Upper lobe of left lung (tissue), 6 donors: ENCODE results near the gene GAMT. TPM values are rescaled to one million over a fixed set of nuclear protein-coding genes. Genes with fewer than 3 reads are reported as not detected.
A peak's percentile ranks its signal among the peaks of the same experiment; 100 is the strongest.

Experiments used
- ATAC-seq, 2 donors: fragments of 200-7000 bp; cut with Tn5 transposase; one replicate each; pipeline ENCODE4 v1.9.1; 2022; ENCODE audit warnings: mild to moderate bottlenecking in 2 of 2, moderate library complexity in 2 of 2; ENCODE audit not compliant: low FRiP score in 2 of 2
- DNase-seq, 2 donors: peaks; one replicate each; pipeline ENCODE4 v3.0.0-alpha.2; 2019 to 2020
- H3K27ac ChIP-seq, 4 donors: fragments of 200-600 bp; sonication (generic); one replicate each; pipeline ENCODE4 v1.5.1; 2016 to 2019
- H3K27me3 ChIP-seq, 4 donors: fragments of 200-600 bp; sonication (generic); one replicate each; pipeline ENCODE4 v1.5.1; 2017 to 2019
- H3K36me3 ChIP-seq, 4 donors: fragments of 200-600 bp; sonication (generic); one replicate each; pipeline ENCODE4 v1.5.1; 2016 to 2019
- H3K4me1 ChIP-seq, 4 donors: fragments of 200-600 bp; sonication (generic); one replicate each; pipeline ENCODE4 v1.5.1; 2018 to 2019
- H3K4me3 ChIP-seq, 4 donors: fragments of 200-600 bp; sonication (generic); one replicate each; pipeline ENCODE4 v1.5.1; 2017 to 2019; ENCODE audit warnings: mild to moderate bottlenecking in 2 of 4, moderate library complexity in 1 of 4
- H3K9me3 ChIP-seq, 4 donors: fragments of 200-600 bp; sonication (generic); one replicate each; pipeline ENCODE4 v1.5.1; 2018 to 2019
- CTCF ChIP-seq, 6 experiments: fragments of 450-650 bp in 4 of 6; fragments of 200-600 bp in 2 of 6; sonication (generic) in 2 of 6; IDR thresholded peaks; one replicate each; pipeline ENCODE4 v1.5.1; 2016 to 2019; ENCODE audit warnings: antibody characterized with exemption in 6 of 6
- EP300 ChIP-seq, 4 donors: sonication (generic); formaldehyde crosslinking; IDR thresholded peaks; one replicate each; pipeline ENCODE4 v1.5.1; 2017; ENCODE audit warnings: antibody characterized with exemption in 4 of 4, control low read depth in 2 of 4
- POLR2A ChIP-seq, 4 donors: fragments of 450-650 bp; IDR thresholded peaks; one replicate each; pipeline ENCODE4 v1.5.1; 2016 to 2017; ENCODE audit warnings: antibody characterized with exemption in 4 of 4, mild to moderate bottlenecking in 2 of 4
- POLR2AphosphoS5 ChIP-seq, 2 donors: sonication (generic); formaldehyde crosslinking; IDR thresholded peaks; one replicate each; pipeline ENCODE4 v1.5.1; 2017; ENCODE audit warnings: antibody characterized with exemption in 2 of 2
- WGBS, 2 donors: methylation state at CpG; one replicate each; pipeline ENCODE4 v1.1.5; 2017 to 2018; 5-methylcytosine and 5-hydroxymethylcytosine counted together
- total RNA-seq, 6 donors: library from RNA; depleted of rRNA in 4 of 6; stranded (reverse); fragments of >200 nt in 4 of 6; gene quantifications; one replicate each; pipeline versions ENCODE4 v1.1.0 to v1.2.1, GENCODE V29; 2016 to 2021
- donor health status: DM: no; HTN: no; CAD: no; lungs with moderate emphysema.
- donor health status: DM: no; HTN: yes; CAD: no; lungs with severe emphysema.

GAMT gene
- total RNA-seq, 6 donors from 2014 or later, result 4.0 to 12.1 (median 8.1) TPM

GRCh38 chr19:1354970-1355567 lies 46.3 kb downstream of the GAMT start:
- ATAC-seq, result peak; percentile 9 to 37
- peak overlapping the region; percentile 74 to 94 (median 81) for H3K27ac ChIP-seq
- H3K4me1 ChIP-seq, result peaks cover 14 to 25% (median 18%) of the 10 kb centered on the region in 4 donors
- no peaks in the 10 kb centered on the region for H3K9me3 ChIP-seq
- H3K4me3 ChIP-seq, result peak overlapping the region; percentile 90 to 99 (median 96)
- no peak for DNase-seq
- H3K36me3 ChIP-seq, result peaks cover 0 to 32% (median 13%) of the 10 kb centered on the region in 4 donors
- WGBS, 2 donors, result 1% methylated on average over 18 to 19 of the region's 61 CpGs
- TF ChIP-seq POLR2AphosphoS5 (IDR thresholded peaks at IDR 0.05), result no peak
- no peak for TF ChIP-seq POLR2A (IDR thresholded peaks at IDR 0.05)
- no peak for TF ChIP-seq CTCF (IDR thresholded peaks at IDR 0.05)
- TF ChIP-seq EP300 (IDR thresholded peaks at IDR 0.05), result no peak
- no peaks in the 10 kb centered on the region for H3K27me3 ChIP-seq

GRCh38 chr19:1353144-1353543 lies 48.2 kb downstream of the GAMT start:
- Histone ChIP-seq H3K27ac (no peak overlapping the region), H3K27me3 (no peaks in the 10 kb centered on the region), H3K4me1 (peaks cover 14 to 25% (median 18%) of the 10 kb centered on the region in 4 donors), H3K9me3 (no peaks in the 10 kb centered on the region), H3K4me3 (no peak overlapping the region), H3K36me3 (peaks cover 0 to 13% (median 3%) of the 10 kb centered on the region in 4 donors)
- 92 to 95% methylated on average over 9 of the region's 9 CpGs for WGBS, 2 donors
- no peak for DNase-seq
- TF ChIP-seq EP300 (IDR thresholded peaks at IDR 0.05), result no peak
- TF ChIP-seq POLR2AphosphoS5 (IDR thresholded peaks at IDR 0.05), result no peak
- no peak for TF ChIP-seq CTCF (IDR thresholded peaks at IDR 0.05)
- no peak for ATAC-seq

DNA sequence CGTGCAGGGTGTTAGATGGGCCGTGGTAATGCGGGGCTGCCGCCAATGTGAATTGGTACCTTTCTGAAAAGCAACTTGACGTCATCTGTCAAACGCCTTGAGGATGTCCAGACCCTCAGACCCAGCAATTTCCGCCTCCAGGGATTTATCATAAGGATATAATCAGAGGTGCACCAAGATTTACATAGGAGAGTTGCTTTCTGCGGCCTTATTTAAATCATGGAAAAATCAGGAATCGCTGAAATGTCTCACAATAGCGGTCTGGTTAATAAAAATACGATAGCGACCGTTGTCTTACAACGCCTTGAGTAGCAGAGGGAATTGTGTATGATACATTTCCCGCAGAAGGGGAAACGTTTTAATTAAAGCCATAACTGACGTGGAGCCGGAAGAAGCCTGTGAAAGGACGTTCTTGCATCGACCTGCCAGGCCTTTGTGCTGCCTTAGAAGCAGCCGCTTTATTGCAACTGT lies 49.9 kb downstream of the GAMT start:
- 78 to 89% methylated on average over 21 of the region's 21 CpGs for WGBS, 2 donors
- H3K27me3 ChIP-seq, result no peaks in the 10 kb centered on the region
- H3K36me3 ChIP-seq, result no peaks in the 10 kb centered on the region
- H3K4me1 ChIP-seq, result peaks cover 12 to 22% (median 15%) of the 10 kb centered on the region in 4 donors
- H3K9me3 ChIP-seq, result no peaks in the 10 kb centered on the region
- no peak overlapping the region for H3K4me3 ChIP-seq
- TF ChIP-seq POLR2AphosphoS5 (IDR thresholded peaks at IDR 0.05) (no peak), POLR2A (IDR thresholded peaks at IDR 0.05) (no peak), CTCF (IDR thresholded peaks at IDR 0.05) (no peak), EP300 (IDR thresholded peaks at IDR 0.05) (no peak)
- ATAC-seq (no peak), DNase-seq (no peak)
- no peak overlapping the region for H3K27ac ChIP-seq

DNA sequence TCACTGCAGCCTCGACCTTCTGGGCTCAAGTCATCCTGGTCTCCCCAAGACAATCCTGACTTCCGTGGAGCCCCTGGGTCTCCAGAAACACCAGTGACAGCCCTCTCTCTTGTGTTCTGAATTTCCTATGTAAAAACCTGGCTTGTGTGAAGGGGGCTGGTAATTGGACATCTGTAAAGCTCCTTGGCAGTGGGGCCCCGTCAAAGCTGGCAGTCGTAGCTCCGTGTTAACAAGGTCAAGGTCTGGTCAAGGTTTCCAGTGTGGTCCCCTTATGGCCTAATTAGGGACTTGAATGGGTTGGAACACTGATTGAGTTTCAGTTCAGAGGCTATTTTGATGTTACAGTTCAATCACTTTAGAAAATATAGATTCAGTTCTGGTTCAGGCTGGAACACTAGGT lies 50.5 kb downstream of the GAMT start:
- Histone ChIP-seq H3K9me3 (no peaks in the 10 kb centered on the region), H3K27me3 (no peaks in the 10 kb centered on the region), H3K4me3 (no peak overlapping the region), H3K27ac (no peak overlapping the region), H3K4me1 (peaks cover 9 to 16% (median 11%) of the 10 kb centered on the region in 4 donors), H3K36me3 (no peaks in the 10 kb centered on the region)
- no peak for TF ChIP-seq CTCF (IDR thresholded peaks at IDR 0.05)
- TF ChIP-seq EP300 (IDR thresholded peaks at IDR 0.05), result no peak
- no peak for TF ChIP-seq POLR2AphosphoS5 (IDR thresholded peaks at IDR 0.05)
- no peak for TF ChIP-seq POLR2A (IDR thresholded peaks at IDR 0.05)
- WGBS, 2 donors, result 60 to 66% methylated on average over 4 to 5 of the region's 5 CpGs
- no peak for ATAC-seq
- DNase-seq, result no peak

- DNase-seq (no peak), ATAC-seq (no peak)
- Histone ChIP-seq H3K4me1 (peaks cover 4 to 8% (median 5%) of the 10 kb centered on the region in 4 donors), H3K4me3 (no peak overlapping the region), H3K9me3 (no peaks in the 10 kb centered on the region), H3K27ac (no peak overlapping the region), H3K36me3 (no peaks in the 10 kb centered on the region), H3K27me3 (no peaks in the 10 kb centered on the region)
- no peak for TF ChIP-seq POLR2AphosphoS5 (IDR thresholded peaks at IDR 0.05)
- no peak for TF ChIP-seq CTCF (IDR thresholded peaks at IDR 0.05)
- TF ChIP-seq EP300 (IDR thresholded peaks at IDR 0.05), result no peak
- TF ChIP-seq POLR2A (IDR thresholded peaks at IDR 0.05), result no peak
- 87 to 88% methylated on average over 18 of the region's 18 CpGs for WGBS, 2 donors
Measured at GRCh38 chr19:1349211-1349610, 52.1 kb downstream of the GAMT start.
